HL-60 (cell line): ENCODE results near the gene RAD18.

Experiments
- DNase-seq, 2 experiments: peaks; one replicate each; pipeline ENCODE4 v3.0.0-alpha.2; 2010 to 2020; ENCODE audit warnings: low read depth in 1 of 2, low spot score in 1 of 2
- H3K27ac ChIP-seq: fragments of 250-450 bp; sonication (Bioruptor Pico); replicated peaks from 2 replicates; pipeline ENCODE4 v1.5.1; 2020; ENCODE audit warnings: mild to moderate bottlenecking, moderate library complexity
- H3K27me3 ChIP-seq: fragments of 250-450 bp; sonication (Bioruptor Pico); 2 replicates; pipeline ENCODE4 v1.5.1; 2021; ENCODE audit warnings: mild to moderate bottlenecking, moderate library complexity; ENCODE audit not compliant: insufficient read depth, poor library complexity, severe bottlenecking
- H3K4me3 ChIP-seq: replicated peaks from 2 replicates; pipeline ENCODE4 v1.5.1; 2011; ENCODE audit warnings: mild to moderate bottlenecking, control low read depth, low read length; ENCODE audit not compliant: insufficient read depth
- GABPA ChIP-seq: IDR thresholded peaks from 2 replicates; pipeline ENCODE4 v1.6.1; 2012; ENCODE audit warnings: low read depth
- POLR2AphosphoS5 ChIP-seq: IDR thresholded peaks from 2 replicates; pipeline ENCODE4 v1.6.1; 2012; ENCODE audit warnings: low read depth
- SPI1 ChIP-seq: IDR thresholded peaks from 2 replicates; pipeline ENCODE4 v1.6.1; 2012; ENCODE audit warnings: low read depth, mild to moderate bottlenecking, borderline replicate concordance
- TF ChIP-seq, protein P1 (sequence below): IDR thresholded peaks from one replicate; pipeline ENCODE4 v1.5.1; 2011; ENCODE audit warnings: low read length, control low read depth, inconsistent platforms; ENCODE audit not compliant: insufficient read depth
- TF ChIP-seq, protein P2 (sequence below): IDR thresholded peaks from 2 replicates; pipeline ENCODE4 v1.6.1; 2012; ENCODE audit warnings: low read depth; ENCODE audit not compliant: insufficient replicate concordance

RAD18 gene

DNA sequence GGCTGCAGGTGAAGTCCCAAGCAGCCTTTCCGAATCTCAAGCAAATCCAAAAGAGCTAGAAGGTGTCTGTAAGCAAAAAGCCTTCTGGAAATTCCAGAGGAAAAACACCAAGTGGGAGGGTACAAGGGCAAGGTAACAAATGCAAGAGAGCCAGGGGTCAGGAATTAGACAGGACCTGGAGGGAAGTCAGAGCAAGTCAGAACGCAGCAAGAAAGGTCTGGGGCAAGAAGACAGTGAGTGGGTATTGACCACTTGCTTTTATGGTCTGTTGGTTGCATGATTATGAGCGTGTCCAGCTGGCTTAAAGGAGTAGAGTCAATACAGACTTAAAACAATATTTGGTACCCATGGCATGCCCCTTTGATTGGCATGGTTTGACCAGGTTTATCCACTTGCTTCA lies 127.2 kb downstream of the RAD18 start:
- no peak overlapping the region for H3K27ac ChIP-seq
- TF ChIP-seq, protein P1, sequence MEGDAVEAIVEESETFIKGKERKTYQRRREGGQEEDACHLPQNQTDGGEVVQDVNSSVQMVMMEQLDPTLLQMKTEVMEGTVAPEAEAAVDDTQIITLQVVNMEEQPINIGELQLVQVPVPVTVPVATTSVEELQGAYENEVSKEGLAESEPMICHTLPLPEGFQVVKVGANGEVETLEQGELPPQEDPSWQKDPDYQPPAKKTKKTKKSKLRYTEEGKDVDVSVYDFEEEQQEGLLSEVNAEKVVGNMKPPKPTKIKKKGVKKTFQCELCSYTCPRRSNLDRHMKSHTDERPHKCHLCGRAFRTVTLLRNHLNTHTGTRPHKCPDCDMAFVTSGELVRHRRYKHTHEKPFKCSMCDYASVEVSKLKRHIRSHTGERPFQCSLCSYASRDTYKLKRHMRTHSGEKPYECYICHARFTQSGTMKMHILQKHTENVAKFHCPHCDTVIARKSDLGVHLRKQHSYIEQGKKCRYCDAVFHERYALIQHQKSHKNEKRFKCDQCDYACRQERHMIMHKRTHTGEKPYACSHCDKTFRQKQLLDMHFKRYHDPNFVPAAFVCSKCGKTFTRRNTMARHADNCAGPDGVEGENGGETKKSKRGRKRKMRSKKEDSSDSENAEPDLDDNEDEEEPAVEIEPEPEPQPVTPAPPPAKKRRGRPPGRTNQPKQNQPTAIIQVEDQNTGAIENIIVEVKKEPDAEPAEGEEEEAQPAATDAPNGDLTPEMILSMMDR = no peak
- TF ChIP-seq, protein P2, sequence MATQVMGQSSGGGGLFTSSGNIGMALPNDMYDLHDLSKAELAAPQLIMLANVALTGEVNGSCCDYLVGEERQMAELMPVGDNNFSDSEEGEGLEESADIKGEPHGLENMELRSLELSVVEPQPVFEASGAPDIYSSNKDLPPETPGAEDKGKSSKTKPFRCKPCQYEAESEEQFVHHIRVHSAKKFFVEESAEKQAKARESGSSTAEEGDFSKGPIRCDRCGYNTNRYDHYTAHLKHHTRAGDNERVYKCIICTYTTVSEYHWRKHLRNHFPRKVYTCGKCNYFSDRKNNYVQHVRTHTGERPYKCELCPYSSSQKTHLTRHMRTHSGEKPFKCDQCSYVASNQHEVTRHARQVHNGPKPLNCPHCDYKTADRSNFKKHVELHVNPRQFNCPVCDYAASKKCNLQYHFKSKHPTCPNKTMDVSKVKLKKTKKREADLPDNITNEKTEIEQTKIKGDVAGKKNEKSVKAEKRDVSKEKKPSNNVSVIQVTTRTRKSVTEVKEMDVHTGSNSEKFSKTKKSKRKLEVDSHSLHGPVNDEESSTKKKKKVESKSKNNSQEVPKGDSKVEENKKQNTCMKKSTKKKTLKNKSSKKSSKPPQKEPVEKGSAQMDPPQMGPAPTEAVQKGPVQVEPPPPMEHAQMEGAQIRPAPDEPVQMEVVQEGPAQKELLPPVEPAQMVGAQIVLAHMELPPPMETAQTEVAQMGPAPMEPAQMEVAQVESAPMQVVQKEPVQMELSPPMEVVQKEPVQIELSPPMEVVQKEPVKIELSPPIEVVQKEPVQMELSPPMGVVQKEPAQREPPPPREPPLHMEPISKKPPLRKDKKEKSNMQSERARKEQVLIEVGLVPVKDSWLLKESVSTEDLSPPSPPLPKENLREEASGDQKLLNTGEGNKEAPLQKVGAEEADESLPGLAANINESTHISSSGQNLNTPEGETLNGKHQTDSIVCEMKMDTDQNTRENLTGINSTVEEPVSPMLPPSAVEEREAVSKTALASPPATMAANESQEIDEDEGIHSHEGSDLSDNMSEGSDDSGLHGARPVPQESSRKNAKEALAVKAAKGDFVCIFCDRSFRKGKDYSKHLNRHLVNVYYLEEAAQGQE = no peak
- TF ChIP-seq POLR2AphosphoS5 (no peak), GABPA (no peak), SPI1 (no peak)
- no peak for DNase-seq
- no peak overlapping the region for H3K4me3 ChIP-seq
- H3K27me3 ChIP-seq = no peaks in the 10 kb centered on the region

DNA sequence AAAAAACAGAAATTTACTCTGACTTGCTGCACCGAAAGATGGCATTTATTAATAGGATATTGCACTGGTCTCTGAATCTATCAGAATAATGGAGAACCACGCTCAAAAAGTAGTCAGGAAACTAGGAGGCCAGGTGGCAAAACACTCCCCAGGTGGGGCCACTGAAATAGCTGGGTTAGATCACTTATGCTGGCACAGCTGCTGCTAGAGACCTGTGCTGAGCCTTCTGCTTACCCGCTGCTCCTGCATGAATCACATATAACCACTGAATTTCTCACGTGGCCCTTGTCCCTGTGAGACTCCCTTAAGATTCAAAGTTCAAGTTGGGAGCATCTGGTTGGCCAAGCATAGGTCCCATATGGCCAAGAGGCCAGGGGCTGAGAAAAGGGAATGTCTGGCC lies 127.9 kb downstream of the RAD18 start:
- TF ChIP-seq POLR2AphosphoS5 = no peak
- TF ChIP-seq, protein P1 = no peak
- TF ChIP-seq, protein P2 = no peak
- Histone ChIP-seq H3K27ac (no peak overlapping the region), H3K27me3 (no peaks in the 10 kb centered on the region), H3K4me3 (no peak overlapping the region)
- no peak for DNase-seq

DNA sequence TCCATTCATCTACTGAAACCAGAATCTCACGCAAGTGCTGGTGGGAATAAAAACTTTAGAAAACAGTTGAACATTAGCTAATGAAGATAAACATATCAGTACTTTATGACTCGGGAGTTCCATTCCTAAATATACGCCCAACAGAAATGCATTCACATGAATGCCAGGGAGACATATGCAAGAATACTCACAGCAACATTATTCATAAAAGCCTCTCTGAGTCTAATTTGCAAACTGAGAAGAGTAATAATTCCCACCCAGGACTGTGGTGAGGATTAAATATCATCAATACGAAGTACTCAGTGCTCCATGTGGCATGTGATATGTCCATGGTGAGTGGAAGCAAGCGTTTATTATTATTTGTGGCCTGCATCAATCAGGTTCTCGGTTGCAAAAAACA lies 128.3 kb downstream of the RAD18 start:
- no peak for TF ChIP-seq SPI1
- TF ChIP-seq GABPA = no peak
- TF ChIP-seq, protein P2 = no peak
- TF ChIP-seq, protein P1 = no peak
- TF ChIP-seq POLR2AphosphoS5 = no peak

More for the DNA sequence above, 128.3 kb downstream of the RAD18 start:
- no peak overlapping the region for H3K27ac ChIP-seq
- H3K27me3 ChIP-seq = no peaks in the 10 kb centered on the region
- no peak overlapping the region for H3K4me3 ChIP-seq
- no peak for DNase-seq
